B cell (primary cell): ENCODE results near the gene HOXD10. TPM values are rescaled to one million over a fixed set of nuclear protein-coding genes. Genes with fewer than 3 reads are reported as not detected.

Experiments
- ATAC-seq: fragments of 200-7000 bp; cut with Tn5 transposase; one replicate; pipeline ENCODE4 v1.10.0; 2021; ENCODE audit warnings: low read depth, mild to moderate bottlenecking, moderate number of reproducible peaks, moderate library complexity
- CTCF ChIA-PET: fragments of 350-600 bp; sonication (Branson Sonifier 250); formaldehyde crosslinking; loops from one replicate; lab custom pipeline; 2021; ENCODE audit warnings: antibody characterized with exemption, inconsistent platforms; lab: Charles Lee
- POLR2A ChIA-PET: fragments of 350-600 bp; sonication (Branson Sonifier 250); formaldehyde crosslinking; loops from one replicate; lab custom pipeline; 2021; ENCODE audit warnings: antibody characterized with exemption; lab: Charles Lee
- DNase-seq: peaks from one replicate; pipeline ENCODE4 v3.0.0; 2013
- H2AFZ ChIP-seq: 2 replicates; pipeline ENCODE4 v1.6.1; 2012; ENCODE audit warnings: mild to moderate bottlenecking, low read depth, low read length; ENCODE audit not compliant: insufficient read depth, poor library complexity, severe bottlenecking
- H3K27ac ChIP-seq, 2 donors: 1 replicate in 1 of 2; 2 replicates in 1 of 2; pipeline ENCODE4 v1.5.1; 2012 to 2013; ENCODE audit warnings: low read length in 2 of 2, mild to moderate bottlenecking in 2 of 2, moderate library complexity in 1 of 2
- H3K27me3 ChIP-seq, 4 experiments: fragments of 200-600 bp in 1 of 4; sonication (generic) in 1 of 4; replicated peaks in 1 of 4; 1 replicate in 2 of 4; 2 replicates in 2 of 4; pipeline versions ENCODE4 v1.6.1 to v1.7.0; 2013 to 2016; ENCODE audit warnings: low read length in 3 of 4, mild to moderate bottlenecking in 2 of 4, mixed read lengths in 1 of 4, moderate library complexity in 1 of 4; ENCODE audit not compliant: insufficient read depth in 4 of 4, control insufficient read depth in 3 of 4; ENCODE audit errors: control extremely low read depth in 1 of 4
- H3K36me3 ChIP-seq, 2 experiments: replicated peaks in 1 of 2; 1 replicate in 1 of 2; 2 replicates in 1 of 2; pipeline versions ENCODE4 v1.6.1 to v1.7.1; 2013; ENCODE audit warnings: low read length in 1 of 2; ENCODE audit not compliant: insufficient read depth in 2 of 2, control insufficient read depth in 1 of 2; ENCODE audit errors: control extremely low read depth in 1 of 2, extremely low read depth in 1 of 2
- H3K4me1 ChIP-seq, 2 donors: fragments of 200-600 bp in 1 of 2; sonication (generic) in 1 of 2; 1 replicate in 1 of 2; 2 replicates in 1 of 2; pipeline versions ENCODE4 v1.5.1 to v1.6.1; 2013 to 2017; ENCODE audit warnings: low read length in 2 of 2; ENCODE audit not compliant: control insufficient read depth in 2 of 2, insufficient read depth in 2 of 2
- H3K4me2 ChIP-seq: replicated peaks from 2 replicates; pipeline ENCODE3; 2012; ENCODE audit warnings: mild to moderate bottlenecking, low read depth, low read length; ENCODE audit not compliant: poor library complexity, severe bottlenecking
- H3K4me3 ChIP-seq, 5 experiments: fragments of 200-600 bp in 1 of 5; sonication (generic) in 1 of 5; 1 replicate in 3 of 5; 2 replicates in 2 of 5; pipeline versions ENCODE4 v1.5.1 to v1.7.0; 2011 to 2016; ENCODE audit warnings: low read length in 4 of 5, mild to moderate bottlenecking in 4 of 5, low read depth in 2 of 5, control low read depth in 1 of 5, moderate library complexity in 1 of 5; ENCODE audit not compliant: insufficient read depth in 1 of 5; ENCODE audit errors: control extremely low read depth in 1 of 5, extremely low read depth in 1 of 5
- H3K79me2 ChIP-seq: fragments of 200-600 bp; sonication (generic); one replicate; pipeline ENCODE4 v1.6.0; 2016; ENCODE audit warnings: low read length; ENCODE audit not compliant: control insufficient read depth, insufficient read depth
- H3K9ac ChIP-seq: fragments of 200-600 bp; sonication (generic); 2 replicates; pipeline ENCODE4 v1.6.1; 2017; ENCODE audit warnings: mild to moderate bottlenecking, low read length, moderate library complexity
- H3K9me3 ChIP-seq, 3 donors: one replicate each; pipeline versions ENCODE4 v1.6.1 to v1.7.1; 2013; ENCODE audit warnings: low read length in 2 of 3; ENCODE audit not compliant: control insufficient read depth in 2 of 3, insufficient read depth in 1 of 3; ENCODE audit errors: control extremely low read depth in 1 of 3
- H4K20me1 ChIP-seq: 2 replicates; pipeline ENCODE4 v1.6.0; 2012; ENCODE audit warnings: mild to moderate bottlenecking, low read length; ENCODE audit not compliant: insufficient read depth, control insufficient read depth, poor library complexity, severe bottlenecking
- H3K27ac Mint-ChIP-seq: one replicate; pipeline ENCODE4 v1.8.0; 2021; ENCODE audit warnings: mixed read lengths
- H3K27me3 Mint-ChIP-seq: one replicate; pipeline ENCODE4 v1.8.0; 2021; ENCODE audit warnings: mixed read lengths
- H3K4me1 Mint-ChIP-seq: one replicate; pipeline ENCODE4 v1.8.0; 2021; ENCODE audit warnings: mixed read lengths
- H3K4me3 Mint-ChIP-seq: one replicate; pipeline ENCODE4 v1.8.0; 2021; ENCODE audit warnings: mixed read lengths
- H3K9me3 Mint-ChIP-seq: one replicate; pipeline ENCODE4 v1.8.0; 2022; ENCODE audit warnings: mixed read lengths; ENCODE audit not compliant: insufficient read depth
- EZH2 ChIP-seq: IDR thresholded peaks from 2 replicates; pipeline ENCODE4 v1.6.1; 2012; ENCODE audit warnings: borderline replicate concordance, low read depth, mild to moderate bottlenecking, moderate library complexity, low read length; ENCODE audit not compliant: insufficient read depth, poor library complexity, severe bottlenecking
- WGBS: methylation state at CpG from one replicate; pipeline ENCODE4 v1.1.5; 2013; ENCODE audit warnings: missing lambda C conversion rate; ENCODE audit not compliant: insufficient coverage; 5-methylcytosine and 5-hydroxymethylcytosine counted together
- intact Hi-C: fragments of 100-400 bp; cut with micrococcal nuclease; formaldehyde crosslinking; loops from one replicate; pipeline ENCODE4 v1.10.0; 2022
- polyA plus RNA-seq: library from polyadenylated mRNA; depleted of rRNA; stranded (reverse); fragments of >200 nt; gene quantifications from 2 replicates; pipeline ENCODE4 v1.2.3, GENCODE V29; 2012
- total RNA-seq, 2 donors: library from RNA; stranded (reverse); fragments of 120-200 nt in 1 of 2; gene quantifications; 1 replicate in 1 of 2; 2 replicates in 1 of 2; pipeline versions ENCODE4 v1.2.3 to v1.2.4, GENCODE V29; 2013 to 2022
- TF ChIP-seq, protein P1 (sequence below): fragments of 200-600 bp; IDR thresholded peaks from one replicate; pipeline ENCODE4 v1.8.0; 2022; ENCODE audit warnings: antibody characterized with exemption, mild to moderate bottlenecking

The HOXD10 gene
- total and polyA plus RNA-seq, 2 donors (not counting 1 experiment from before 2014, with no cell fraction given): not detected

DNA sequence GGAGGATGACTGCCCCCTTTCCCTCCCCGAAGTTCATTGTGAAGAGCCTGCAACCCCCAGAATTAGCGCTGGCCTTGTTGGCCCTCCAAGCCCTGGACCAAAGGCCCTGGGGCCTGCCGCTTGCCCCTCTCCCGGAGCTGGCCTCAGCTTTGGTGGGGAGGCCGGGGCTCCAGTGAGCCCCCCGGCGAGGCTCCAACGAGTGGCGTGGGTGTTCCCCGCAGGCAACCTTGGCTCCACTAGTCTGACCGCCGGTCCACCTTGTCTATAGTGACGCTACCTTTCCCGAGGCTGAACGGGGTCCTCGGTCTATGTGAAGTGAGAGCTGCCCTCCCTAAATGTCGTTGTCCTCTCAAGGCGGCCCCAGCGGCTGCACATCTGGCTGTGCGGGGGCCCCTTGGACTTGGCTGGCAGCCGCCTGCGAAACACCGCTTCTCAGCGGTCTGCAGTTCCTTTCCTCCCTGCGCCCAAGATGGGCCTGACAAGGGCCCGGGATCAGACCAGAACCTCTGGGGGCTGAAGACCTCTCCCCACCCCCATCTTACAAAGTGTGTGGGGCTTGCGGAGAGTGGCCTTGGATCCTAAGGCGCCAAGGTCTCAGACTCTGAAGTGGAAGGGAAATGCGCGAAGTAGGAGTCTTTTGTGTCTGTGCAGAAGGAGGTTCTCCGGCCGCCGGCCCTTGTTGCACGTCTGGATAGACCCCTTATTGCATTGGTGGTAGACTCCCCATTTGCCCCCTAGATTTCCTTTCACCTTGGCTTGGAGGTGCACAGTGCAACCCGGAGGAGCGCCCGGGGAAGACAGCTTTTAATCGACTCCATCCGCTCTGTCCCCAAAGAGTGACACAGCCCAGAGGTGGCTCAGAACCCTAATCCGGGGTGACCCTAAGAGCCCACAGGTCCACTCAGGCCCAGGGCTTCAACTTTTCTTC lies 3.9 kb upstream of the HOXD10 start:
- Histone ChIP-seq H3K27ac (no peak overlapping the region), H3K9me3 (peaks cover 0 to 53% (median 2%) of the 10 kb centered on the region in 3 donors), H3K4me1 (peaks cover 0 to 3% of the 10 kb centered on the region in 2 donors), H3K4me2 (no peak overlapping the region), H3K9ac (no peak overlapping the region), H3K4me3 (no peak overlapping the region), H4K20me1 (no peaks in the 10 kb centered on the region), H3K27me3 (peaks cover 0 to 90% (median 68%) of the 10 kb centered on the region in 4 experiments), H3K36me3 (no peaks in the 10 kb centered on the region), H2AFZ (no peak overlapping the region), H3K79me2 (no peaks in the 10 kb centered on the region)
- Mint-ChIP-seq H3K27me3 (peaks cover 79% of the 10 kb centered on the region), H3K4me3 (no peak overlapping the region), H3K27ac (no peak overlapping the region), H3K9me3 (peaks cover 4% of the 10 kb centered on the region), H3K4me1 (peaks cover 3% of the 10 kb centered on the region)
- TF ChIP-seq, protein P1, sequence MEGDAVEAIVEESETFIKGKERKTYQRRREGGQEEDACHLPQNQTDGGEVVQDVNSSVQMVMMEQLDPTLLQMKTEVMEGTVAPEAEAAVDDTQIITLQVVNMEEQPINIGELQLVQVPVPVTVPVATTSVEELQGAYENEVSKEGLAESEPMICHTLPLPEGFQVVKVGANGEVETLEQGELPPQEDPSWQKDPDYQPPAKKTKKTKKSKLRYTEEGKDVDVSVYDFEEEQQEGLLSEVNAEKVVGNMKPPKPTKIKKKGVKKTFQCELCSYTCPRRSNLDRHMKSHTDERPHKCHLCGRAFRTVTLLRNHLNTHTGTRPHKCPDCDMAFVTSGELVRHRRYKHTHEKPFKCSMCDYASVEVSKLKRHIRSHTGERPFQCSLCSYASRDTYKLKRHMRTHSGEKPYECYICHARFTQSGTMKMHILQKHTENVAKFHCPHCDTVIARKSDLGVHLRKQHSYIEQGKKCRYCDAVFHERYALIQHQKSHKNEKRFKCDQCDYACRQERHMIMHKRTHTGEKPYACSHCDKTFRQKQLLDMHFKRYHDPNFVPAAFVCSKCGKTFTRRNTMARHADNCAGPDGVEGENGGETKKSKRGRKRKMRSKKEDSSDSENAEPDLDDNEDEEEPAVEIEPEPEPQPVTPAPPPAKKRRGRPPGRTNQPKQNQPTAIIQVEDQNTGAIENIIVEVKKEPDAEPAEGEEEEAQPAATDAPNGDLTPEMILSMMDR: no peak
- TF ChIP-seq EZH2: no peak
- POLR2A ChIA-PET: no interaction called here
- WGBS: 14% methylated on average over 37 of the region's 40 CpGs
- intact Hi-C loops: no loop called here
- DNase-seq: no peak
- CTCF ChIA-PET: interaction anchor here (1.1 kb wide), 1 partner anchor 14 kb away, joined by 4 read pairs; no protein-coding TSS in a partner anchor
- ATAC-seq: no peak
